T1000 (cell line): ENCODE data around the gene ERP27.

Source experiments
- DNase-seq: peaks from one replicate; lab custom pipeline; 2025; ENCODE audit warnings: mixed read lengths; lab: John Stamatoyannopoulos, UW

The ERP27 gene

GRCh38 chr12:14903386-14904098 lies 34.8 kb downstream of the ERP27 start:
- DNase-seq: no peak

- DNase-seq: no peak
Observed at GRCh38 chr12:14902465-14902864, 35.9 kb downstream of the ERP27 start.

- no peak for DNase-seq
Observed at GRCh38 chr12:14901228-14901562, 37.1 kb downstream of the ERP27 start.

GRCh38 chr12:14900521-14901227 lies 37.7 kb downstream of the ERP27 start:
- DNase-seq: no peak

- DNase-seq: no peak
Observed at GRCh38 chr12:14896521-14897169, 41.7 kb downstream of the ERP27 start.

GRCh38 chr12:14893506-14894250 lies 44.7 kb downstream of the ERP27 start:
- no peak for DNase-seq

- DNase-seq: no peak
Observed at GRCh38 chr12:14892726-14893505, 45.4 kb downstream of the ERP27 start.

GRCh38 chr12:14890701-14891100 lies 47.6 kb downstream of the ERP27 start:
- no peak for DNase-seq

- DNase-seq: no peak
Observed at GRCh38 chr12:14886271-14886670, 52.1 kb downstream of the ERP27 start.

GRCh38 chr12:14885718-14886221 lies 52.6 kb downstream of the ERP27 start, which contains the start of gene MGP:
MGP (minus strand) TSS chr12:14885854; CDS start chr12:14885791, 63 bp downstream.
- no peak for DNase-seq

GRCh38 chr12:14884458-14884878 lies 53.9 kb downstream of the ERP27 start:
- peak; percentile 4 for DNase-seq

- DNase-seq: no peak
Observed at GRCh38 chr12:14883686-14884085, 54.7 kb downstream of the ERP27 start.

GRCh38 chr12:14880890-14881453 lies 57.4 kb downstream of the ERP27 start:
- DNase-seq: no peak

GRCh38 chr12:14879222-14879933 lies 59.0 kb downstream of the ERP27 start:
- DNase-seq: no peak

GRCh38 chr12:14878488-14878887 lies 59.8 kb downstream of the ERP27 start:
- no peak for DNase-seq

GRCh38 chr12:14876833-14877232 lies 61.5 kb downstream of the ERP27 start:
- DNase-seq: no peak

- no peak for DNase-seq
Observed at GRCh38 chr12:14874882-14875281, 63.5 kb downstream of the ERP27 start.

- DNase-seq: no peak
Observed at GRCh38 chr12:14873440-14874185, 64.7 kb downstream of the ERP27 start.

GRCh38 chr12:14871886-14872285 lies 66.5 kb downstream of the ERP27 start:
- no peak for DNase-seq

- DNase-seq: no peak
Observed at GRCh38 chr12:14871247-14871646, 67.1 kb downstream of the ERP27 start.
